Spleen (tissue), 11 donors: Measurements from ENCODE around the gene ATE1. TPM values are rescaled to one million over a fixed set of nuclear protein-coding genes. Genes with fewer than 3 reads are reported as not detected.
A peak's percentile ranks its signal among the peaks of the same experiment; 100 is the strongest.

ENCODE experiments used
- DNase-seq: peaks from one replicate; pipeline ENCODE4 v3.0.0-alpha.2; 2020
- H3K27ac ChIP-seq, 8 donors: fragments of 200-600 bp; sonication (generic) in 7 of 8; 1 replicate in 4 of 8; 2 replicates in 4 of 8; pipeline versions ENCODE4 v1.5.0 to v1.8.0; 2016 to 2021; ENCODE audit warnings: inconsistent platforms in 4 of 8, mild to moderate bottlenecking in 4 of 8, moderate library complexity in 1 of 8
- H3K27me3 ChIP-seq, 7 donors: fragments of 200-600 bp; sonication (generic) in 6 of 7; replicated peaks in 1 of 7; 1 replicate in 4 of 7; 2 replicates in 3 of 7; pipeline versions ENCODE4 v1.5.0 to v1.8.0; 2016 to 2021; ENCODE audit warnings: inconsistent platforms in 3 of 7, mild to moderate bottlenecking in 1 of 7
- H3K36me3 ChIP-seq, 6 donors: fragments of 200-600 bp; sonication (generic) in 5 of 6; 1 replicate in 4 of 6; 2 replicates in 2 of 6; pipeline versions ENCODE4 v1.5.0 to v1.8.0; 2016 to 2021; ENCODE audit warnings: inconsistent platforms in 2 of 6
- H3K4me1 ChIP-seq, 6 donors: fragments of 200-600 bp; sonication (generic) in 5 of 6; 1 replicate in 3 of 6; 2 replicates in 3 of 6; pipeline versions ENCODE4 v1.5.0 to v1.8.0; 2016 to 2021; ENCODE audit warnings: inconsistent platforms in 3 of 6
- H3K4me3 ChIP-seq, 8 donors: fragments of 200-600 bp; sonication (generic) in 7 of 8; 1 replicate in 4 of 8; 2 replicates in 4 of 8; pipeline versions ENCODE4 v1.5.0 to v1.8.0; 2016 to 2021; ENCODE audit warnings: inconsistent platforms in 4 of 8, mild to moderate bottlenecking in 4 of 8, moderate library complexity in 2 of 8
- H3K9me3 ChIP-seq, 8 donors: fragments of 200-600 bp; sonication (generic) in 7 of 8; 1 replicate in 4 of 8; 2 replicates in 4 of 8; pipeline versions ENCODE4 v1.5.0 to v1.8.0; 2016 to 2021; ENCODE audit warnings: inconsistent platforms in 4 of 8
- POLR2A ChIP-seq, 3 donors: fragments of 450-650 bp; IDR thresholded peaks; one replicate each; pipeline ENCODE4 v1.5.1; 2017; ENCODE audit warnings: antibody characterized with exemption in 3 of 3, mild to moderate bottlenecking in 1 of 3
- POLR2AphosphoS5 ChIP-seq, 3 donors: sonication (generic); formaldehyde crosslinking; IDR thresholded peaks; one replicate each; pipeline ENCODE4 v1.5.1; 2017; ENCODE audit warnings: antibody characterized with exemption in 3 of 3
- WGBS, 5 donors: extraction: QIAGEN DNeasy Blood & Tissue Kit in 3 of 5; methylation state at CpG; one replicate each; pipeline versions ENCODE4 v1.1.5 to v1.1.7; 2013 to 2018; 5-methylcytosine and 5-hydroxymethylcytosine counted together
- intact Hi-C: fragments of 100-400 bp; cut with DNase I; formaldehyde crosslinking; loops from one replicate; pipeline ENCODE4 v1.15.0; 2023; ENCODE audit warnings: low total_unique reads
- polyA plus RNA-seq, 3 donors: library from polyadenylated mRNA; stranded (reverse); fragments of 200-250 nt; gene quantifications; one replicate each; pipeline ENCODE4 v1.2.1, GENCODE V29; 2013
- total RNA-seq, 7 donors: library from RNA; depleted of rRNA in 3 of 7; stranded (reverse); fragments of >200 nt in 3 of 7; fragmentation: NEBNext Ultra II Directional in 4 of 7; extraction: Animal tissue kit (Norgen Biotek cat#: 25700) in 4 of 7; gene quantifications; one replicate each; pipeline versions ENCODE4 v1.1.0 to v1.2.1, GENCODE V29; 2016 to 2021
- TF ChIP-seq, protein P1 (sequence below), 11 experiments: fragments of 200-600 bp in 7 of 11; fragments of 450-650 bp in 4 of 11; sonication (generic) in 4 of 11; IDR thresholded peaks in 8 of 11; conservative IDR thresholded peaks in 3 of 11; 1 replicate in 7 of 11; 2 replicates in 4 of 11; pipeline versions ENCODE4 v1.4.0 to v1.8.0; 2016 to 2021; ENCODE audit warnings: antibody characterized with exemption in 11 of 11, inconsistent platforms in 4 of 11, mild to moderate bottlenecking in 1 of 11
- donor health status: healthy with polysubstance abuse.
- donor health status: DM: no; HTN: no; CAD: no; lungs with moderate emphysema.
- donor health status: DM: no; HTN: no; CAD: no.
- donor health status: Bipolar disorder and iron deficiency.
- donor health status: healthy.
- donor health status: DM: no; HTN: no; CAD: no.
- donor health status: DM: yes; HTN: yes; CAD: no.

ATE1 gene
- total and polyA plus RNA-seq, 10 donors: 5.4 to 38.9 (median 29.9) TPM

DNA sequence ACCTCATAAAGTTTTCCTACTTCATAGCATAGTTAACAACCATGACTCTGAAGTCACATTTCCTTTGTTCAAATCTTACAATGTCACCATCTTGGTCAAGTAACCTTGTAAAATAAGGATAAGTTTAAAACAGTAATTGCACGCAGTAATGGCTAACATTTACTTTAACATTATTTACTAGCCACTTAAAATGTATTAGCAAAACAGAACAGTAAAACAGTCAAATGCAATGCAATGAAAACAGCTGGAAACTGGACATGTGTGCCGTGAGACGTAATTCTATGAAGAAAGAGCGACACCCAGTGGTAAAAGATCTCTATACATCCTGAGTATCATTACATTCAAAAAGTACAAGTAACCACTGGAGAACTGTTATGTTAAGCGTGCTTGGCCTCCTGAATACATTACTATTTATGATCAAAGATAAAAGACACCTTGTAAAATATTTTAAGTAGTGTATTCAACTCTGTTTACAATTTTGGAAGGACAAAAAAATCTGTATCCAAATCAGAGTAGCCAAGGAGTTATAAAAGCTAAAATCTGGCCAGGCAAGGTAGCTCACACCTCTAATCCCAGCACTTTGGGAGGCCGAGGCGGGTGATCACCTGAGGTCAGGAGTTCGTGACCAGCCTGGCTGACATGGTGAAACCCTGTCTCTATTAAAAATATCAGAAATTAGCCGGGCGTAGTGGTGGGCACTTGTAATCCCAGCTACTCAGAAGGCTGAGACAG is 27.2 kb downstream of the ATE1 start:
- no peaks in the 10 kb centered on the region for H3K27me3 ChIP-seq
- H3K4me1 ChIP-seq: peaks cover 0 to 7% (median 2%) of the 10 kb centered on the region in 6 donors
- H3K27ac ChIP-seq: no peak overlapping the region
- WGBS, 5 donors: 51 to 62% (median 54%) methylated on average over 10 of the region's 10 CpGs
- intact Hi-C loops: no loop called here
- no peaks in the 10 kb centered on the region for H3K9me3 ChIP-seq
- no peak overlapping the region for H3K4me3 ChIP-seq
- peaks cover 0 to 92% (median 33%) of the 10 kb centered on the region in 6 donors for H3K36me3 ChIP-seq
- DNase-seq: no peak
- no peak for TF ChIP-seq POLR2AphosphoS5 (IDR thresholded peaks at IDR 0.05)
- TF ChIP-seq, protein P1, sequence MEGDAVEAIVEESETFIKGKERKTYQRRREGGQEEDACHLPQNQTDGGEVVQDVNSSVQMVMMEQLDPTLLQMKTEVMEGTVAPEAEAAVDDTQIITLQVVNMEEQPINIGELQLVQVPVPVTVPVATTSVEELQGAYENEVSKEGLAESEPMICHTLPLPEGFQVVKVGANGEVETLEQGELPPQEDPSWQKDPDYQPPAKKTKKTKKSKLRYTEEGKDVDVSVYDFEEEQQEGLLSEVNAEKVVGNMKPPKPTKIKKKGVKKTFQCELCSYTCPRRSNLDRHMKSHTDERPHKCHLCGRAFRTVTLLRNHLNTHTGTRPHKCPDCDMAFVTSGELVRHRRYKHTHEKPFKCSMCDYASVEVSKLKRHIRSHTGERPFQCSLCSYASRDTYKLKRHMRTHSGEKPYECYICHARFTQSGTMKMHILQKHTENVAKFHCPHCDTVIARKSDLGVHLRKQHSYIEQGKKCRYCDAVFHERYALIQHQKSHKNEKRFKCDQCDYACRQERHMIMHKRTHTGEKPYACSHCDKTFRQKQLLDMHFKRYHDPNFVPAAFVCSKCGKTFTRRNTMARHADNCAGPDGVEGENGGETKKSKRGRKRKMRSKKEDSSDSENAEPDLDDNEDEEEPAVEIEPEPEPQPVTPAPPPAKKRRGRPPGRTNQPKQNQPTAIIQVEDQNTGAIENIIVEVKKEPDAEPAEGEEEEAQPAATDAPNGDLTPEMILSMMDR (IDR thresholded peaks at IDR 0.05 in 8 of 11, conservative IDR thresholded peaks at IDR 0.05 in 3 of 11): peak in 10 of 11 experiments; percentile 18 to 75 (median 61)

- no peak overlapping the region for H3K4me3 ChIP-seq
- intact Hi-C loops: loop anchor here (5.0 kb wide), 1 partner anchor 957 kb away; no protein-coding TSS in a partner anchor
- TF ChIP-seq, protein P1 (IDR thresholded peaks at IDR 0.05 in 8 of 11, conservative IDR thresholded peaks at IDR 0.05 in 3 of 11): no peak
- no peak for TF ChIP-seq POLR2A (IDR thresholded peaks at IDR 0.05)
- no peak for TF ChIP-seq POLR2AphosphoS5 (IDR thresholded peaks at IDR 0.05)
- DNase-seq: no peak
- H3K9me3 ChIP-seq: no peaks in the 10 kb centered on the region
- H3K4me1 ChIP-seq: peaks cover 0 to 7% (median 2%) of the 10 kb centered on the region in 6 donors
- WGBS, 5 donors: 87 to 97% (median 90%) methylated on average over 4 of the region's 4 CpGs
- H3K36me3 ChIP-seq: peaks cover 0 to 92% (median 30%) of the 10 kb centered on the region in 6 donors
- no peaks in the 10 kb centered on the region for H3K27me3 ChIP-seq
- no peak overlapping the region for H3K27ac ChIP-seq
These were observed 28.1 kb downstream of the ATE1 start for GRCh38 chr10:121899727-121900126.

GRCh38 chr10:121891103-121891502 is 36.7 kb downstream of the ATE1 start:
- Histone ChIP-seq H3K4me3 (no peak overlapping the region), H3K27ac (no peak overlapping the region), H3K4me1 (no peaks in the 10 kb centered on the region), H3K9me3 (no peaks in the 10 kb centered on the region), H3K27me3 (no peaks in the 10 kb centered on the region), H3K36me3 (peaks cover 0 to 93% (median 14%) of the 10 kb centered on the region in 6 donors)
- TF ChIP-seq POLR2AphosphoS5 (IDR thresholded peaks at IDR 0.05) (no peak), POLR2A (IDR thresholded peaks at IDR 0.05) (no peak)
- TF ChIP-seq, protein P1 (IDR thresholded peaks at IDR 0.05 in 8 of 11, conservative IDR thresholded peaks at IDR 0.05 in 3 of 11): no peak
- 85 to 91% (median 90%) methylated on average over 5 of the region's 5 CpGs for WGBS, 5 donors
- intact Hi-C loops: no loop called here
- DNase-seq: no peak

DNA sequence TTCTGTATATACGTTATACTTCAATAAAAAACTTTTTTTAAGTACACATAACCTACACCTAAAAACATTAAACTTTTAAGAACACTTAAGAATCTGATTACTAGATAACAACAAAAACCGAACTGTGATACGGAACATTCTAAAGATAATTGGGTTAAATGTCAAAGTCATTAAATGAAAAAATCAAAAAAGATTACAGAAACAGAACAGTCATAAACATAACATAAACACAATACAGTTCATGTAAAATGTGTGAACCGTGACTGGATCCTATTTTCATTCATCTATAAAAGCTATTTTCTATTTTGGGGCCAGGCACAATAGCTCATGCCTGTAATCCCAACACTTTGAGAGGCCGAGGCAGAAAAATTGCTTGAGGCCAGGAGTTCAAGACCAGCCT is 38.6 kb downstream of the ATE1 start:
- Histone ChIP-seq H3K9me3 (no peaks in the 10 kb centered on the region), H3K27ac (no peak overlapping the region), H3K4me1 (no peaks in the 10 kb centered on the region), H3K4me3 (no peak overlapping the region), H3K27me3 (no peaks in the 10 kb centered on the region), H3K36me3 (peaks cover 0 to 82% (median 12%) of the 10 kb centered on the region in 6 donors)
- TF ChIP-seq POLR2A (IDR thresholded peaks at IDR 0.05) (no peak), POLR2AphosphoS5 (IDR thresholded peaks at IDR 0.05) (no peak)
- TF ChIP-seq, protein P1 (IDR thresholded peaks at IDR 0.05 in 8 of 11, conservative IDR thresholded peaks at IDR 0.05 in 3 of 11): no peak
- intact Hi-C loops: no loop called here
- 74 to 94% (median 83%) methylated on average over 5 of the region's 5 CpGs for WGBS, 5 donors
- no peak for DNase-seq
